HepG2 (cell line): ENCODE results near the gene MMP26. TPM values are rescaled to one million over a fixed set of nuclear protein-coding genes. Genes with fewer than 3 reads are reported as not detected.
A peak's percentile ranks its signal among the peaks of the same experiment; 100 is the strongest.

Experiments used
- ATAC-seq: fragments of 200-7000 bp; cut with Tn5 transposase; 3 replicates; pipeline ENCODE4 v1.9.1; 2020; ENCODE audit warnings: mild to moderate bottlenecking, moderate library complexity
- BruUV-seq: library from RNA; stranded (reverse); fragments of 400-500 nt; replicated peaks from 2 replicates; lab custom pipeline; 2021; lab: Mats Ljungman, UMichigan
- CTCF ChIA-PET: fragments of 300-600 bp; formaldehyde crosslinking; extraction: SDS; loops from one replicate; lab custom pipeline; 2021; ENCODE audit warnings: low total read pairs, inconsistent platforms, low intra/inter-chr PET ratio; lab: Yijun Ruan, JAX
- POLR2A ChIA-PET: fragments of 350-600 bp; sonication (Branson Sonifier 250); formaldehyde crosslinking; loops from one replicate; lab custom pipeline; 2020; ENCODE audit warnings: antibody characterized with exemption, inconsistent platforms; lab: Yijun Ruan, JAX
- DNase-seq: peaks from one replicate; pipeline ENCODE4 v3.0.0-alpha.2; 2015; ENCODE audit warnings: low spot score
- FAIRE-seq: peaks from 3 replicates; lab custom pipeline; 2011; peaks lifted over from hg19 to GRCh38; lab: Jason Lieb, UNC
- H2AFZ ChIP-seq: one replicate; pipeline ENCODE4 v1.6.1; 2011; ENCODE audit warnings: low read length, inconsistent platforms
- H3K27ac ChIP-seq: fragments of 300-600 bp; 3 replicates; pipeline ENCODE4 v1.8.0; 2011; ENCODE audit warnings: mixed run types, mild to moderate bottlenecking, mixed read lengths, low read length, inconsistent platforms; ENCODE audit not compliant: insufficient read depth; ENCODE audit errors: extremely low read length
- H3K27me3 ChIP-seq, 2 experiments: fragments of 200-600 bp in 1 of 2; 2 replicates in 1 of 2; 3 replicates in 1 of 2; pipeline versions ENCODE4 v1.6.0 to v1.8.0; 2011; ENCODE audit warnings: low read length in 2 of 2, mild to moderate bottlenecking in 2 of 2, moderate library complexity in 2 of 2, inconsistent platforms in 1 of 2; ENCODE audit not compliant: insufficient read depth in 2 of 2, control insufficient read depth in 1 of 2
- H3K36me3 ChIP-seq, 2 experiments: fragments of 200-600 bp in 1 of 2; replicated peaks in 1 of 2; 2 replicates in 1 of 2; 3 replicates in 1 of 2; pipeline versions ENCODE4 v1.5.1 to v1.8.0; 2011; ENCODE audit warnings: low read length in 2 of 2, inconsistent platforms in 1 of 2; ENCODE audit not compliant: insufficient read depth in 2 of 2, control insufficient read depth in 1 of 2
- H3K4me1 ChIP-seq: 2 replicates; pipeline ENCODE4 v1.5.1; 2012; ENCODE audit warnings: low read length, inconsistent platforms; ENCODE audit not compliant: insufficient read depth
- H3K4me2 ChIP-seq: 2 replicates; pipeline ENCODE4 v1.6.0; 2011; ENCODE audit warnings: low read depth, low read length, inconsistent platforms
- H3K4me3 ChIP-seq, 3 experiments: fragments of 200-600 bp in 1 of 3; sonication (generic), shearing (Covaris generic) in 1 of 3; replicated peaks in 1 of 3; 2 replicates each; pipeline ENCODE4 v1.5.1; 2011 to 2016; ENCODE audit warnings: low read length in 3 of 3, inconsistent platforms in 2 of 3, low read depth in 2 of 3, mild to moderate bottlenecking in 2 of 3, control low read depth in 1 of 3, mixed read lengths in 1 of 3; ENCODE audit not compliant: insufficient read depth in 1 of 3
- H3K79me2 ChIP-seq: one replicate; pipeline ENCODE4 v1.6.1; 2011; ENCODE audit warnings: low read length, inconsistent platforms; ENCODE audit not compliant: insufficient read depth
- H3K9ac ChIP-seq: 2 replicates; pipeline ENCODE4 v1.6.0; 2011; ENCODE audit warnings: mild to moderate bottlenecking, low read depth, low read length, inconsistent platforms; ENCODE audit not compliant: insufficient read depth
- H3K9me3 ChIP-seq: 2 replicates; pipeline ENCODE4 v1.5.1; 2012; ENCODE audit warnings: mild to moderate bottlenecking, low read length
- H4K20me1 ChIP-seq: 2 replicates; pipeline ENCODE4 v1.6.0; 2011; ENCODE audit warnings: inconsistent platforms, mild to moderate bottlenecking, low read length, moderate library complexity; ENCODE audit not compliant: insufficient read depth
- FOSL1 ChIP-seq: sonication (generic); formaldehyde crosslinking; IDR thresholded peaks from 2 replicates; pipeline ENCODE4 v1.9.0; 2021; ENCODE audit warnings: missing genetic modification reagents, borderline replicate concordance
- FOXC1 ChIP-seq: sonication (generic); formaldehyde crosslinking; IDR thresholded peaks from 2 replicates; pipeline ENCODE4 v1.8.0; 2022; ENCODE audit warnings: mild to moderate bottlenecking, missing genetic modification reagents, borderline replicate concordance
- RAD51 ChIP-seq: fragments of 450-650 bp; IDR thresholded peaks from 2 replicates; pipeline ENCODE4 v1.6.1; 2016; ENCODE audit warnings: borderline replicate concordance
- USF2 ChIP-seq, 2 experiments: sonication (generic) in 1 of 2; formaldehyde crosslinking in 1 of 2; IDR thresholded peaks; 2 replicates each; pipeline versions ENCODE4 v1.5.1 to v1.6.1; 2011 to 2020; ENCODE audit warnings: borderline replicate concordance in 1 of 2, low read depth in 1 of 2, low read length in 1 of 2, mild to moderate bottlenecking in 1 of 2, missing genetic modification reagents in 1 of 2, moderate library complexity in 1 of 2
- ZBTB10 ChIP-seq: sonication (generic); formaldehyde crosslinking; IDR thresholded peaks from 2 replicates; pipeline ENCODE4 v1.4.0; 2020; ENCODE audit warnings: missing genetic modification reagents, borderline replicate concordance
- ZNF235 ChIP-seq: sonication (generic); formaldehyde crosslinking; IDR thresholded peaks from 2 replicates; pipeline ENCODE4 v1.8.1; 2023; ENCODE audit warnings: mild to moderate bottlenecking, missing genetic modification reagents, borderline replicate concordance
- ZNF556 ChIP-seq: sonication (generic); formaldehyde crosslinking; IDR thresholded peaks from 2 replicates; pipeline ENCODE4 v1.4.0; 2020; ENCODE audit warnings: mild to moderate bottlenecking, missing genetic modification reagents, borderline replicate concordance
- WGBS: methylation state at CpG from one replicate; pipeline ENCODE4 v1.1.6; 2017; ENCODE audit warnings: low lambda C conversion rate; 5-methylcytosine and 5-hydroxymethylcytosine counted together
- in situ Hi-C: cut with HindIII; loops from 2 replicates; pipeline ENCODE4 v1.10.0; 2017; ENCODE audit warnings: low pct_unique_long_range_greater_than_20kb; ENCODE audit not compliant: extremely low pct_ligation_motif_present
- intact Hi-C: fragments of 100-400 bp; cut with micrococcal nuclease; formaldehyde crosslinking; loops from one replicate; pipeline ENCODE4 v1.10.0; 2022; ENCODE audit not compliant: unreplicated experiment
- polyA plus RNA-seq, 8 experiments: library from polyadenylated mRNA; depleted of rRNA in 3 of 8; stranded (reverse) in 7 of 8; unstranded in 1 of 8; fragments of >200 nt; fragmentation: Illumina TruSeq in 4 of 8; extraction: Trizol in 4 of 8; gene quantifications; 2 replicates each; pipeline versions ENCODE4 v1.2.1 to v1.2.3, GENCODE V29; 2011 to 2016; ENCODE audit warnings: low read depth in 4 of 8, missing spikeins in 1 of 8, mixed read lengths in 1 of 8; ENCODE audit not compliant: insufficient read depth in 1 of 8
- total RNA-seq, 5 experiments: library from RNA; depleted of rRNA; stranded (reverse); fragments of >200 nt; fragmentation: Illumina TruSeq; extraction: Trizol; gene quantifications; 2 replicates each; pipeline ENCODE4 v1.2.3, GENCODE V29; 2016; ENCODE audit warnings: low read depth in 1 of 5

The MMP26 gene
- total and polyA plus RNA-seq, 2 of the 13 experiments (the other 11 are each of a cell fraction or from before 2014, with no cell fraction given): not detected

GRCh38 chr11:4714300-4714699 is 9.7 kb downstream of the MMP26 start:
- no peak overlapping the region for H3K27ac ChIP-seq
- no peaks in the 10 kb centered on the region for H3K79me2 ChIP-seq
- intact Hi-C loops: no loop called here
- WGBS: 4% methylated on average over 5 of the region's 5 CpGs
- no TSS peak for BruUV-seq
- DNase-seq (no peak), ATAC-seq (no peak), FAIRE-seq (no peak)
- H3K27me3 ChIP-seq: peaks cover 0 to 6% of the 10 kb centered on the region in 2 experiments; a peak in 1 of 5 replicates
- no peak overlapping the region for H3K4me2 ChIP-seq
- H4K20me1 ChIP-seq: no peaks in the 10 kb centered on the region
- no peaks in the 10 kb centered on the region for H3K4me1 ChIP-seq
- ChIA-PET CTCF (no interaction called here), POLR2A (no interaction called here)
- no peak overlapping the region for H2AFZ ChIP-seq
- no peaks in the 10 kb centered on the region for H3K9me3 ChIP-seq
- no peak overlapping the region for H3K4me3 ChIP-seq
- in situ Hi-C loops: no loop called here
- no peaks in the 10 kb centered on the region for H3K36me3 ChIP-seq
- H3K9ac ChIP-seq: no peak overlapping the region
- TF ChIP-seq FOSL1 (CRISPR knock-in tag): no peak
- peak; percentile 86 for TF ChIP-seq RAD51
- no peak for TF ChIP-seq ZBTB10 (CRISPR knock-in tag)
- TF ChIP-seq ZNF235 (CRISPR knock-in tag): no peak
- TF ChIP-seq USF2 (IDR thresholded peaks at IDR 0.05; ENCODE audit: low read depth, low read length): peak; percentile 48; the same call in 1 of the 2 replicates
- no peak for TF ChIP-seq USF2 (CRISPR knock-in tag; IDR thresholded peaks at IDR 0.05; ENCODE audit: borderline replicate concordance)
- TF ChIP-seq FOXC1: no peak
- no peak for TF ChIP-seq ZNF556 (CRISPR knock-in tag)
